HG02763 (cell line): ENCODE measurements around the gene PSTPIP1.

Experiments used
- ATAC-seq: cut with Tn5 transposase; IDR thresholded peaks from one replicate; pipeline ENCODE4 v1.9.1; 2021; ENCODE audit warnings: mild to moderate bottlenecking, moderate library complexity; ENCODE audit not compliant: unreplicated experiment

The PSTPIP1 gene

GRCh38 chr15:76998663-76999285 is 3.8 kb downstream of the PSTPIP1 start:
- ATAC-seq: no peak

GRCh38 chr15:76999996-77000395 is 5.1 kb downstream of the PSTPIP1 start:
- ATAC-seq: no peak

GRCh38 chr15:77001351-77001750 is 6.4 kb downstream of the PSTPIP1 start:
- no peak for ATAC-seq

GRCh38 chr15:77001966-77002365 is 7.0 kb downstream of the PSTPIP1 start:
- no peak for ATAC-seq

- no peak for ATAC-seq
These were observed 7.5 kb downstream of the PSTPIP1 start for GRCh38 chr15:77002436-77002835.

- ATAC-seq: peak; percentile 79
These were observed 8.3 kb downstream of the PSTPIP1 start for GRCh38 chr15:77002954-77003912.

GRCh38 chr15:77004189-77004588 is 9.3 kb downstream of the PSTPIP1 start:
- no peak for ATAC-seq

- ATAC-seq: no peak
These were observed 14.2 kb downstream of the PSTPIP1 start for GRCh38 chr15:77009176-77009575.

- no peak for ATAC-seq
These were observed 14.9 kb downstream of the PSTPIP1 start for GRCh38 chr15:77009646-77010311.

GRCh38 chr15:77010312-77010686 is 15.4 kb downstream of the PSTPIP1 start:
- no peak for ATAC-seq

- no peak for ATAC-seq
These were observed 15.9 kb downstream of the PSTPIP1 start for GRCh38 chr15:77010857-77011256.

GRCh38 chr15:77012117-77012712 is 17.3 kb downstream of the PSTPIP1 start:
- no peak for ATAC-seq

GRCh38 chr15:77012868-77013267 is 17.9 kb downstream of the PSTPIP1 start:
- ATAC-seq: no peak

GRCh38 chr15:77013776-77014131 is 18.8 kb downstream of the PSTPIP1 start:
- ATAC-seq: peak; percentile 27

- ATAC-seq: peak; percentile 41
These were observed 19.5 kb downstream of the PSTPIP1 start for GRCh38 chr15:77014132-77015081.

- ATAC-seq: no peak
These were observed 20.9 kb downstream of the PSTPIP1 start for GRCh38 chr15:77015646-77016320.

GRCh38 chr15:77016321-77016695 is 21.4 kb downstream of the PSTPIP1 start:
- no peak for ATAC-seq

GRCh38 chr15:77017091-77017660 is 22.2 kb downstream of the PSTPIP1 start:
- ATAC-seq: no peak
